HG03457 (cell line): ENCODE measurements around the gene LRMDA.

Experiments used
- ATAC-seq: cut with Tn5 transposase; IDR thresholded peaks from one replicate; pipeline ENCODE4 v1.9.1; 2021; ENCODE audit warnings: moderate number of reproducible peaks; ENCODE audit not compliant: unreplicated experiment

Gene LRMDA

DNA sequence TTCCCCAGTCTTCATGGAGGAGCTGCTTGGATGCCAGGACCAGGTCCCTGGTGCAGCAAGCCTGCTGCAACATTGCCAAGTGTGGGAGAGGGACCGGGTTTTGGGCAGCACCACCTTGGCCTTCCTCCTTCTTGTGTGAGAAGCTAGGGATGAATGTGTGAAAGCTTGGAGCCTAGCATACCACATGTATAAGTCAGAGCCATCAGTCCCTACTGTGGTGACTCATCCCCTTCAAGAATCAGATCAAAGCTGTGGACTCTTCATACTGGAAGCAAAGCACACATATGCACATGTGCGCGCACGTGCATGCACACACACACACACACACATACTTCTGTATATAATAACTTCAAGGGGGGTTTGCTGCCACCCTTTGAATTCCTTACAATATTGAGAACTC, 527.8 kb downstream of the LRMDA start:
- ATAC-seq = no peak

GRCh38 chr10:75959912-75960311, 528.5 kb downstream of the LRMDA start:
- ATAC-seq = no peak

GRCh38 chr10:75962395-75963061, 531.1 kb downstream of the LRMDA start:
- no peak for ATAC-seq

DNA sequence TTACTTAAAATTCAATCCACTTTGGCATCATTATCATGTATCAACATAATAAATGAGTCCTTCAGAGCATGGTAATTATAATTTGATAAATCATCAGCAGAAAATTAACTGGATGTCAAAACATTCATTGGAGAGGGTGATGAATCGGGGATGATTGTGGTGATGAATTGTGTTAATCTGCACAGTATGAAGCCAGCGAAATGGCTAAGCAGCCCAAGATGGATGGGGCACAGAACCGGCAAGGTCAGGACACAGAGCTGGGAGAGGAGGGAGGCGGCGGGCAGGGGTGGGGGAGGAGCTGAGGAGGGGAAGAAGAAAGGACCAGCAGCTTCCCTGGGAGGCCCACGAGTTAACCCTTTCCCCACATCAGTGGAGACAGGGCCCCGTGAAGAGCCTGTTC, 536.1 kb downstream of the LRMDA start:
- no peak for ATAC-seq

GRCh38 chr10:75969031-75969430, 537.6 kb downstream of the LRMDA start:
- ATAC-seq = no peak

GRCh38 chr10:75971402-75972211, 540.2 kb downstream of the LRMDA start:
- ATAC-seq = no peak

- ATAC-seq = no peak
Observed at GRCh38 chr10:75972491-75973276, 541.3 kb downstream of the LRMDA start.

DNA sequence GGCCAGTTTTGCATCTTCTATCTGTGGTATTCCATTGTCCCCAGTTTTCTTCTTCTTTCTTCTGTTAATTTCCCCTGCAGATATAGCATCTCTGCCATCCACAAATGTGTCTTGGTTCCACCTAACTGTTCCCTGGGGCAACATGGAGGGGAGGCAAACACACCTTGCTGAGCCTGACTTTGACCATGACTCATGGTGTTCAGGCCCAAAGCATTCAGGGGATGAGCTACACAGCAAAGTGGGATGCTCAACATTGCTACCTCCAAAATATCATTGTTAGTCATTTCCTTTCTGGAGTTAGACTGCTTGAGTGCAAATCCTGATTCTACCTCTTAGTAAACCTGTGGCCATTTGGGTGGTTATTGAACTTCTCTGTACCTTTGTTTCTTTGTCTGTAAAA, 542.7 kb downstream of the LRMDA start:
- ATAC-seq = no peak

GRCh38 chr10:75976681-75977080, 545.3 kb downstream of the LRMDA start:
- ATAC-seq = no peak

GRCh38 chr10:75977139-75977538, 545.7 kb downstream of the LRMDA start:
- no peak for ATAC-seq

DNA sequence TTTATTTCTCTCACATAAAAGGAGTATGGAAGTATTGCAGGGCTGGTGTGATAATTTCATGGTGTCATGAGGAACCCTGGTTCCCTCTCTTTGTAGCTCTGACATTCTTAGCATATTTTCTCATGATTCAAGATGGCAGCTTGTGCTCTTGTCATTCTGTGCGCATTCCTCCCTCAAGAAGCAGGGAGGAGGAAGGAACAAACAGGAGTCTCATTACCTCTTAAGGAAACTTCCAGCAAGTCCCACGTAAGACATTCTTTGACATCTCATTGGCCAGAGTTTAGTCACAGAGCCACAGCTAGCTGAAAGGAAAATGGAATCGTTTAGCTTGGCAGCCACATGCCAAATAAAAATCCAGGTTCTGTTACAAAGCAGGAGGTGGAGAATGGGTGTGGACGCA, 546.8 kb downstream of the LRMDA start:
- ATAC-seq = no peak

DNA sequence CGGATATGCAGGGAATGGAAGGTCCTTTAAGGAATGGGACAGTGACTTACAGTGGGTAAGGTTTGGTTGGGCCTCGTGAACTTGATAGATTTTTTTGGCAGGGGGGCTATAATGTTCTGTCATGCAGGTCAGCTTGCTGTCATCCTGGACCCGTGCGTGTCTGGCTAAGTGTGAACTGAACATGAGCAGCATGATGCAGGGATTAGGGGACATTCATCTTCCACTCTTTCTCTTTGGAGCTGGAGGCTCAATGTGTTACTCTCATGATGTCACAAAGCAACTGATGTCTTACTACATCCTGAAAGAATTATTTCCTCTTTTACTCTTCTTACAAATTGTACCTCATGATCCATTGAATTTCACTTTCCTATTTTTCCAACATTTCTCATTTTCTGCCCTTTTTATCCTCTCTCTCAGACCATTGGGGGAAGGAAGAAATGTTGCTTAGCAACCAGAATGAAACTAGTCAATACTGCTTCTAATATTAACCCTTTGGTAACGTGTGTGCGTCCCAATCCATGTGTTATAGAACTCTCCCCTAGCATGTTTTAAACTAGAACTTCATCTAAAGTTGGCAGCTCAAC, 549.1 kb downstream of the LRMDA start:
- no peak for ATAC-seq

DNA sequence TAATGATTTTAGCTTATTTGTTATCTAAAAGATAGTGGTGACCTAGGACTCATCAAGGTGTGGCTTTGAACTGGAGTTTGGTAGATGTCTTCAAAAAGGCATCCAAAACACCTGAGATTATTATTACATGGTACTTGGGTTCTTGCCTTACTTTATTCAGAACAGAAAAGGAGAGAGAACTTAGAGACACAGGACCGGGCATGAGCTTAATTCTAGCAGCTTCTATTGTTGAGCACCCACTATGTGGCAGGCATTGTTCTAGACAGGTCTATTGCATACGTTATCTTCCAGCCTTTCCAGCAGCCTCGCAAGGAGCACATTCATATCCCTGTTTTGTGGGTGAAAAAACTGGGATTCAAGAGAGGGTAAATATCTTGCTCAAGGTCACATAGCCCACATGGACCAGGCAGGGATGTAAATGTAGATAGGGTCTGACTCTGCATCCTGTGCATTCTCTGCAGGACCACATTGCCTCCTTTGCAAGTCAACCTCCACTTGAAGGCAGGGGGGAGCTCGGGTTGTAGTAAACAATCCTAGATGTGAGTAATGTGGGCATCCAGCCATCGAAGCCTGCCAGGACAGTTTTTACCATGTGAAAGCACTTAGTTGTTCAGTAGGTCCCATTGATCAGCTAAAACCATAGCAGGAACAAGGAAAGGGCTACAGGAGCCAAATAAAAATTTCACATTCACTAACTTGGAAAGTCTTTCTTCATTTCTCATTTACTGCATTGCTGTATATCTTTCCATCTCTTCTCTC, 551.4 kb downstream of the LRMDA start:
- no peak for ATAC-seq

GRCh38 chr10:75984067-75984466, 552.6 kb downstream of the LRMDA start:
- ATAC-seq = no peak

DNA sequence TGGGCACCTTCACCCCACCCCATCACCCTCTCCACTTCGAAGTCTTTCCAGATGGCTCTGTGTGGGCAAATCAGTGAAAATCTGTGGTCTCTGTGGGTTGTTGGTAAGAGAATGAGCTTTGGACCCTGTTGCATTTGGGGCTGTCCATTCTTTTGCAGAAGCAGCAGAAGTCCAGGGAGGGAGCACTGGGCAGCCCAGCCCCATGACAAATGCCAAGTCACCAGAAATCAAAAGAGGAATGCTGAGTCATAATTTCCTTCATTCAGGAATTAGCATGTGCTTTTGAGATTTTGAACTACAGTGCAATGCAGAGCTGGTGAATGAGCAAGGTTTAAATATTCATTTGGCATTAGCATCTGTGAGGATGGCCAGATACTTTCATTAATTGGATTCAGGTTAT, 556.2 kb downstream of the LRMDA start:
- ATAC-seq = no peak

GRCh38 chr10:75994357-75995040, 563.1 kb downstream of the LRMDA start:
- ATAC-seq = no peak

DNA sequence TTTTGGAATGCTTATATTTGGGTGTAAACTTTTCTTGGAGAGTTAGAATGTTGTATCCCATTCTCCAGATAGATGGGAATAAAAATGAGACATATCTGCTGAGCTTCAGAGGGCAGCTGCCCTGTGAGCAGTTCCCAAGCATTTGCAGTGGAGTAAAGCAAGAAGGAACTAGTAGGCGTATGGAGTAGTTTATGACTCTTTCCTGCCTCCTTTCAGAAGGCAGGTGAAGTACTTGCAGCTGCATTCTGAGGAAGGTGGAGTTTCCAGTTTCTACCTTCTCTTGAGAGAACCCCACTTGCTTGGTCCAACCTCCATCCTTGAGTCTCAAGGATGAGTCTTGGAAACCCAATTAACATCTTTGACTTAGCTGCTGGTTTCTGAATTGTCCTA, 563.6 kb downstream of the LRMDA start:
- no peak for ATAC-seq

DNA sequence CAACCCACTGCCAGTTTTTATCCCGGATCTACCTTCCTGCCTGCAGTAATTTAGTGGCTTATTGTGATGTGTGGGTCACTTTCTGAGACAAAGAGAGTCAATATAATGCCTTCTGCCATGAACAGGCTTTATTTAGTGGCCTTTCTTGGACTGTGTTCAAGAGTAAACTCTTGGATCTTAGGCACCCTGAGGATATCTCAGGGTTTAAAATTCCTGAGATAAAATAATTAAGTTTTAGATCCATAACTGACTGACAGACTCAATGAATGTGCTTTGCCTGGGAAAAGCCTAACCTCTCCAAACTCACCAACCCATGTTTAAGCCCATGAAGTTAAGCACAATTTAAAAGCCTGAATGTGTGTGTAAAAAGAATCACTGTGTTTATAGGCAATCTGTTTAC, 564.3 kb downstream of the LRMDA start:
- no peak for ATAC-seq

GRCh38 chr10:75999001-75999400, 567.6 kb downstream of the LRMDA start:
- no peak for ATAC-seq
